AG09319 (cell line): ENCODE data around the gene SLC2A13.

ENCODE experiments used
- DNase-seq: peaks from one replicate; pipeline ENCODE4 v3.0.0-alpha.2; 2010; ENCODE audit warnings: low read depth; ENCODE audit errors: extremely low read depth
- TF ChIP-seq, protein P1 (sequence below): IDR thresholded peaks from 2 replicates; pipeline ENCODE4 v1.5.1; 2011; ENCODE audit warnings: low read depth, mild to moderate bottlenecking, inconsistent platforms, low read length, moderate library complexity

The SLC2A13 gene

DNA sequence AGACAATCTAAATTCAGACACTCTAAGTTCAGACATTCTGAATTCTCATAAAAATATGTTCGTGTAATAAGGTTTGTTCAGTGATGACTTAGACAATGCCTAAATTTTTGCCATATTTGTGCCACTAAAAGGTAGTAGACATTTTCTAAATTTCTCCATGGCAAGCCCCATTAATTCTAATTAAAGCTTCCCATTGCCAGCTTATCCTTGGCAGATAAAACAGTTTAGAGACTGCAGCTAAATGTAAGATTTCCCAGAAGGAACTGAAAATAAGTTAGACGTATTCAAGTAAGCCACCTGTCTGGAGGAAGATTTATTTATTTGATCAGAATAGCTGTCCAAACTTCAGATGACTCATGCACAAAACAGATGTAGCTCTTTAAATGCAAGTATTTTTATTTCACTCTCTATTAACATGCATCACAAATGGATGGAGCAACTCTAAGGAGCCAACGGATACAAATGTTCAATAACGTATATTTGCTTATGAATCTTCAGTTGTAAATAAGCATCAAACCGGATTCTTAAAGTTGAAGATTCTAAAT is 130.4 kb downstream of the SLC2A13 start:
- TF ChIP-seq, protein P1, sequence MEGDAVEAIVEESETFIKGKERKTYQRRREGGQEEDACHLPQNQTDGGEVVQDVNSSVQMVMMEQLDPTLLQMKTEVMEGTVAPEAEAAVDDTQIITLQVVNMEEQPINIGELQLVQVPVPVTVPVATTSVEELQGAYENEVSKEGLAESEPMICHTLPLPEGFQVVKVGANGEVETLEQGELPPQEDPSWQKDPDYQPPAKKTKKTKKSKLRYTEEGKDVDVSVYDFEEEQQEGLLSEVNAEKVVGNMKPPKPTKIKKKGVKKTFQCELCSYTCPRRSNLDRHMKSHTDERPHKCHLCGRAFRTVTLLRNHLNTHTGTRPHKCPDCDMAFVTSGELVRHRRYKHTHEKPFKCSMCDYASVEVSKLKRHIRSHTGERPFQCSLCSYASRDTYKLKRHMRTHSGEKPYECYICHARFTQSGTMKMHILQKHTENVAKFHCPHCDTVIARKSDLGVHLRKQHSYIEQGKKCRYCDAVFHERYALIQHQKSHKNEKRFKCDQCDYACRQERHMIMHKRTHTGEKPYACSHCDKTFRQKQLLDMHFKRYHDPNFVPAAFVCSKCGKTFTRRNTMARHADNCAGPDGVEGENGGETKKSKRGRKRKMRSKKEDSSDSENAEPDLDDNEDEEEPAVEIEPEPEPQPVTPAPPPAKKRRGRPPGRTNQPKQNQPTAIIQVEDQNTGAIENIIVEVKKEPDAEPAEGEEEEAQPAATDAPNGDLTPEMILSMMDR: no peak
- no peak for DNase-seq

DNA sequence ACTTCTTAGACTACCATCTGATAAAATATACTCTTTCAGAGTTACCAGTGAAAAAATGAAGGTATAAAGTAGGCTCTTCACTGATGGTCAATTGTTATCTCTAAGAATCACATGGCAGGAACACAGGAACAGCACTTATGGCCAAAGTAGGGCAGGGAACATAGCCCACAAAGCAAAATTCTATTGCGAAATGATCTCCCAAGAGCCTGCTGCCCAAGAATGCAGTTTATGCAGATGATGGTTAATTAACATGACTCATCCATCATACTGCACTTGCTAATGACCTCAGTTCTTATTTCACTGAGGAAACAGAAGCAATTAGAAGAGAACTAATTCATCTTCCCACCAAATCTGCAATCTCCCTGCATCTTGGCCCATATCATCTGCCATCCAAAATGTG is 133.8 kb downstream of the SLC2A13 start:
- DNase-seq: no peak
- TF ChIP-seq, protein P1: no peak

DNA sequence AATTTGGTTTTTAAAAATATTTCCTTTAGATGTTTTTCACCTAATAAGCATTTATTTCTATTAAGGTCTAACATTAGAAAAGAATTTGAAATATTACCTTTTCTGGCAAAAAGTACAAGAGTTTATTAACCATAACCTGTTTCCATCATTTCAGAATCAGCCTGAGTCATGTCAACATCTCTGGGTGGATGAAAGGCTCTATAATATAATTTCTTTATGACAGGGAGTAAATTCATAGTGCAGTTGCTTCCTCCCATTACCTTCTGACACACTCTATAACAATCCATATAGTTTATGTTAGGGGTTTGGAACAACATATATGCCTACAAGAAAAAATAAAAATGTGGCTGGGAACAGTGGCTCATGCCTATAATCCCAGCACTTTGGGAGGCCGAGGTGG is 134.5 kb downstream of the SLC2A13 start:
- no peak for DNase-seq
- TF ChIP-seq, protein P1: no peak

DNA sequence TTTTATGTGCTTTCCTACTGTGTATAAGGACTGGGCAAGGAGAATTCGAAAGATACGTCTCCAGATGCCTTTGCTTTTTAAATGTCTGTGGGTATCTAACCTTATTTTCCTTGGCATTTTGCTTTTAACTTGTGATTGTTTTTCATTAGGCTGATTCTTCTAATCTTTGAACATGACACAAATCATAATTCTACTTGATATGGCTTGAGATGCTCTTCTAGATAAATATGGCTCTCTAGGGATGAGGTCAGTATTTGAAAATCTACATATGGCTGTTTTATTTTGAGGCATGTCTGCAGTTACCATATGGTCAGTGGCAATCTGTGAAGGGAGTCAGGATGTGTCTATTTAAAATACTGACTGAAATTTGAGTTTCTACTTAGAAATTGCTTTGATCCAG is 139.2 kb downstream of the SLC2A13 start:
- DNase-seq: no peak
- TF ChIP-seq, protein P1: no peak

DNA sequence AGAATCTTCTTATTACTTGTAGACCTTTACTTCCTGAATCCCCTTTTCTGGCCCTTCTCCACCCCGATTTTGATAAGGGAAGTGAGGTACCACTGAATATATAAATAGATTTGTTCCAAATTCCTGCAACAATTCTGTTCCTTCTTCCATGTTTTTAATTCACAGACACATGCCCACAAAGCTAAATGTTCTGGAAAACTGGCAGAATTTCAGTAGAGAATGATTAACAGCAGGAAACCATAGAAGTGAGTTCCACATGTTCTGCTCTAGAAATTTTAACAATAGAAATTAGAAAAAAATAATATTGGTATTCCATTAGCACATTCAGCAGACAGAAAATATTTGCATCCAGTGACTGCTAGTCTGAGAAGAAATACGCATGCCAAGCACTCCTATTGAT is 139.6 kb downstream of the SLC2A13 start:
- DNase-seq: no peak
- TF ChIP-seq, protein P1: no peak

DNA sequence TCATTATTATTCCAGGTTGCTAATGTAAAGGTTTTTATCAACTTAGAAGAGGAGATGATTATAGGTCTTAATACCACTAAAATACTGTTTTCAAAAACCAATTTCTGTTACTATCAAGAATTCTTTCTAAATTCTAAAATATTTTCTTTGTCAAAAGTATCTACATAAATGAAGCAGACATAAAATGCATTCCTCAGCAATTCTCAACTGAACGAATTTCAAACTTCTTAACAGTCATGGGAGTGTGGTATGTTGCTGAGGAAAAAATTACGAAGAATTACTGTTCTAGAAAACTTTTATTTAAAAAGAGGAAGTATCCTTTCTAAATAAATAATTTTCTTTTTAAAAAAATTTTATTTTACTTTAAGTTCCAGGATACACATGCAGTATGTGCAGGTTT is 146.4 kb downstream of the SLC2A13 start:
- TF ChIP-seq, protein P1: no peak
- DNase-seq: no peak

DNA sequence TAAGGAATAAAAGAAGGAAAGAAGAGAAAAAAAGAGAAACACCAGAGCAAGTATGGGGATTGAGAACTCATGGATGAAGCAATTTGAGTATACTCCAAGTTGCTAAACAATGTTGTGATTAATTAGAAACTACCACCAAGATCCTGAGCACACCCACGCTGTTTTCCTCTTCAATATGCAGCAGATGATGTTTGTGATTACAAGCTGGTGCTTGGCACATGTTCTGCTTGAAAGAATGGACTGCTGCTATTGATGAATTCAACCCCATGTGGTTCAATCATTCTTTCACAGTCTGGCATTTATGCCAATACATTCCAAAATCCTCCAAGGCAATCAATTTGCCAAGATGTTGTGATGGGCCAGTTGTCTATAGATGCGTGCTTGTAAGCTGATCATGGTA is 146.8 kb downstream of the SLC2A13 start:
- TF ChIP-seq, protein P1: no peak
- DNase-seq: no peak
